Measurements from ENCODE around the gene XYLT2.

- TF ChIP-seq, protein P1, sequence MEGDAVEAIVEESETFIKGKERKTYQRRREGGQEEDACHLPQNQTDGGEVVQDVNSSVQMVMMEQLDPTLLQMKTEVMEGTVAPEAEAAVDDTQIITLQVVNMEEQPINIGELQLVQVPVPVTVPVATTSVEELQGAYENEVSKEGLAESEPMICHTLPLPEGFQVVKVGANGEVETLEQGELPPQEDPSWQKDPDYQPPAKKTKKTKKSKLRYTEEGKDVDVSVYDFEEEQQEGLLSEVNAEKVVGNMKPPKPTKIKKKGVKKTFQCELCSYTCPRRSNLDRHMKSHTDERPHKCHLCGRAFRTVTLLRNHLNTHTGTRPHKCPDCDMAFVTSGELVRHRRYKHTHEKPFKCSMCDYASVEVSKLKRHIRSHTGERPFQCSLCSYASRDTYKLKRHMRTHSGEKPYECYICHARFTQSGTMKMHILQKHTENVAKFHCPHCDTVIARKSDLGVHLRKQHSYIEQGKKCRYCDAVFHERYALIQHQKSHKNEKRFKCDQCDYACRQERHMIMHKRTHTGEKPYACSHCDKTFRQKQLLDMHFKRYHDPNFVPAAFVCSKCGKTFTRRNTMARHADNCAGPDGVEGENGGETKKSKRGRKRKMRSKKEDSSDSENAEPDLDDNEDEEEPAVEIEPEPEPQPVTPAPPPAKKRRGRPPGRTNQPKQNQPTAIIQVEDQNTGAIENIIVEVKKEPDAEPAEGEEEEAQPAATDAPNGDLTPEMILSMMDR (conservative IDR thresholded peaks at IDR 0.05) = no peak
- no peak for TF ChIP-seq ZFX (IDR thresholded peaks at IDR 0.05)
These were observed 33.6 kb upstream of the XYLT2 start for GRCh38 chr17:50312308-50312707.

All from C4-2B (cell line).